CD8-positive, alpha-beta memory T cell (primary cell): ENCODE results near the gene AP5M1. TPM values are rescaled to one million over a fixed set of nuclear protein-coding genes. Genes with fewer than 3 reads are reported as not detected.
"Not testable (repeated sequence)": the region's sequence is repeated elsewhere in the genome, so short reads cannot be mapped to it uniquely, and the experiment has no call there.

Experiments used
- CTCF ChIA-PET: fragments of 350-600 bp; sonication (Branson Sonifier 250); formaldehyde crosslinking; loops from one replicate; lab custom pipeline; 2021; ENCODE audit warnings: antibody characterized with exemption; lab: Charles Lee
- POLR2A ChIA-PET: fragments of 350-600 bp; sonication (Branson Sonifier 250); formaldehyde crosslinking; loops from one replicate; lab custom pipeline; 2021; ENCODE audit warnings: antibody characterized with exemption; lab: Charles Lee
- DNase-seq, 5 donors: peaks; one replicate each; pipeline versions ENCODE4 v3.0.0 to v3.0.0-alpha.2; 2020 to 2022; ENCODE audit warnings: mixed read lengths in 1 of 5
- H3K27ac ChIP-seq: one replicate; pipeline ENCODE4 v1.7.0; 2013; ENCODE audit warnings: low read depth, mild to moderate bottlenecking, low read length, moderate library complexity
- H3K27me3 ChIP-seq: 2 replicates; pipeline ENCODE4 v1.7.0; 2013; ENCODE audit warnings: low read length, mild to moderate bottlenecking; ENCODE audit not compliant: insufficient read depth, poor library complexity, severe bottlenecking
- H3K36me3 ChIP-seq: 2 replicates; pipeline ENCODE4 v1.7.0; 2013; ENCODE audit warnings: mild to moderate bottlenecking, low read length, moderate library complexity; ENCODE audit not compliant: insufficient read depth
- H3K4me1 ChIP-seq: 2 replicates; pipeline ENCODE4 v1.7.0; 2013; ENCODE audit warnings: mild to moderate bottlenecking, low read length, moderate library complexity; ENCODE audit not compliant: insufficient read depth
- H3K4me3 ChIP-seq: 2 replicates; pipeline ENCODE4 v1.7.0; 2013; ENCODE audit warnings: mild to moderate bottlenecking, low read length
- H3K9me3 ChIP-seq: 2 replicates; pipeline ENCODE4 v1.7.0; 2013; ENCODE audit warnings: mild to moderate bottlenecking, low read length
- H3K27ac Mint-ChIP-seq, 8 donors: one replicate each; pipeline ENCODE4 v1.8.0; 2020 to 2021; ENCODE audit warnings: mixed read lengths in 8 of 8, mild to moderate bottlenecking in 6 of 8, inconsistent platforms in 3 of 8, moderate library complexity in 3 of 8
- H3K27me3 Mint-ChIP-seq, 2 donors: one replicate each; pipeline ENCODE4 v1.8.0; 2020 to 2021; ENCODE audit warnings: mixed read lengths in 2 of 2, mild to moderate bottlenecking in 1 of 2, moderate library complexity in 1 of 2
- H3K36me3 Mint-ChIP-seq, 3 donors: one replicate each; pipeline ENCODE4 v1.8.0; 2020 to 2021; ENCODE audit warnings: mixed read lengths in 3 of 3, inconsistent platforms in 1 of 3, mild to moderate bottlenecking in 1 of 3
- H3K4me1 Mint-ChIP-seq, 3 donors: one replicate each; pipeline ENCODE4 v1.8.0; 2020 to 2021; ENCODE audit warnings: mixed read lengths in 3 of 3, inconsistent platforms in 1 of 3, mild to moderate bottlenecking in 1 of 3
- H3K4me3 Mint-ChIP-seq, 7 donors: one replicate each; pipeline ENCODE4 v1.8.0; 2020 to 2021; ENCODE audit warnings: mixed read lengths in 7 of 7, mild to moderate bottlenecking in 6 of 7, moderate library complexity in 4 of 7, inconsistent platforms in 2 of 7
- H3K9me3 Mint-ChIP-seq, 5 donors: one replicate each; pipeline ENCODE4 v1.8.0; 2020 to 2022; ENCODE audit warnings: mixed read lengths in 5 of 5, mild to moderate bottlenecking in 3 of 5, moderate library complexity in 2 of 5, inconsistent platforms in 1 of 5
- polyA plus RNA-seq: library from polyadenylated mRNA; unstranded; fragments of 300-500 nt; fragmentation: Illumina TruSeq; gene quantifications from one replicate; pipeline ENCODE4 v1.2.3, GENCODE V29; 2021
- total RNA-seq, 2 experiments: library from RNA; stranded (reverse); gene quantifications; one replicate each; pipeline ENCODE4 v1.2.3, GENCODE V29; 2021

The AP5M1 gene
- 10 to 100 TPM; 40.9 to 44.2 TPM for total RNA-seq
- 42.4 TPM for polyA plus RNA-seq

DNA sequence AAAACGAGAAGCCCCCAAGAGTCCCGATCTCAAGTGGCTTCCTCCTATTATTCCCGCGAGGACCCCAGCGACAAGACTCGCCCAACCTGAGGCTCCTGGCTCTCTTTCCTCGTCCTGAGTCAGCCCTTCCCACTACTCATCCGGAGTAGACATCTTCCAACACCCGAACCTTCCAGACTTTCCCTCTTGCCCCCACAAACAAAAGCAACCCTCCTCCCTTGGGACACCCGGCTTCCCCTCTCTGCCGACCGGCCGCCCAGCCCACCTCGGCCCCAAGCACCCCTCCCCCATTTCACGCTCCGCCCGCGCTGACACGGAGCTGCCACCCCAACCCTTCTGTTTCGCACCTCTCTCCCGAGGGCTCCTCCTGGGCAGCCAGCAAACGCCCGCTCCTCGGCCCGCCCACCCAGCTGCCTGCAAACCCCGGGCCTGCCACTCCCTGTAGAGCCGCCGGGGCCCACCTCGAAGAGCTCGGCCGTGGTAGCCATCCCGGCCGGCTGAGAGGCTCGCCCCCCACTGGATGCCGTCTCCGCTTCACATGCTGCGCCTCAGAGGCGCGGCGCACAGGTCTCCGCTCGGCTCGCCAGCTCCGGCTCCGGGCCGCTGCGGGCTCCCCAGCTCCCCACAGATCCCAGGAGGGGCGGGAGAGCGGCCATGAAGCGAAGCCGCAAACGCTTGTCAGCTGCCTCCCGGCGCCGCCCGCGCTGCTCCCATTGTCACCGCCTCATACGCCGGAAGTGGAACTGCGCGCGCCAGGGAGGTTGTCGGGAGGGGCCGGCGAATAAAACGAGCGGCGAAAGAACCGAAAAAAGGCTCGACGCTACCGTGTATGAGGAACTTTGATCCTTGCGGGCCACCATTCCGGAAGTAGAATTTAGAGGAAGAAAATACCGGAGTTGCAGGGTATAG, at the start of gene AP5M1, which contains the start of gene EXOC5:
TSS of gene AP5M1 (plus strand) at position 811 of the 909 bp plus-strand sequence. CDS start 344 bp downstream, outside the sequence.
TSS of gene EXOC5 (minus strand) at position 745 of the 909 bp plus-strand sequence. CDS start at position 488, 257 bp downstream.
- peak within 1 kb of the TSS; percentile 91 for H3K4me3 ChIP-seq

DNA sequence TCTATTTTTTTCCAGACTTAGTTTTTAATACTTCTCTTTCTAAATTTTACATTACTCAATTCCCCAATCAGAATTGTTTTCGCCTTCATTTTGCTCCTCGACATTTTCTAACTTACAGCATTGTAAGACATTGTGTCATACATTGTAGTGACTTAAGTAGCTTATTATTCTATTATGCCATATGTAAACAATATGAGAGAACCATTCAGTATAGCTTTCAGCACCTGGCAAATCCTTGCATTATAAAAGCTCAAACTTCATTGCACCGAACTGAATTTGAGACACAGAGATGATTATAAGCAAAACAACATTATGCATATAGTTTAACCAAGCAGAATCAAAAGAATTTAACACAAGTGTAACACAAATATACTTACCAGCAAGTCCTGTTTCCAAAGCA, 46.8 kb upstream of the AP5M1 start:
- DNase-seq: no peak
- Mint-ChIP-seq H3K27ac (no peak overlapping the region), H3K36me3 (peaks cover 5 to 65% (median 38%) of the 10 kb centered on the region in 3 donors), H3K4me1 (peaks cover 0 to 12% (median 2%) of the 10 kb centered on the region in 3 donors), H3K27me3 (no peaks in the 10 kb centered on the region), H3K4me3 (no peak overlapping the region), H3K9me3 (no peaks in the 10 kb centered on the region)
- H3K4me1 ChIP-seq: no peaks in the 10 kb centered on the region
- CTCF ChIA-PET: no interaction called here
- peaks cover 8% of the 10 kb centered on the region for H3K36me3 ChIP-seq
- H3K9me3 ChIP-seq: no peaks in the 10 kb centered on the region
- POLR2A ChIA-PET: no interaction called here
- H3K4me3 ChIP-seq: no peak overlapping the region
- no peak overlapping the region for H3K27ac ChIP-seq
- no peaks in the 10 kb centered on the region for H3K27me3 ChIP-seq

More for the DNA sequence above, at the start of gene AP5M1, which contains the start of gene EXOC5:
- Histone ChIP-seq H3K36me3 (no peaks in the 10 kb centered on the region), H3K27ac (peak within 1 kb of the TSS; percentile 97), H3K9me3 (no peaks in the 10 kb centered on the region), H3K27me3 (no peaks in the 10 kb centered on the region), H3K4me1 (peaks cover 35% of the 10 kb centered on the region)
- Mint-ChIP-seq H3K4me1 (peaks cover 66 to 85% (median 83%) of the 10 kb centered on the region in 3 donors), H3K36me3 (peaks cover 0 to 21% (median 0%) of the 10 kb centered on the region in 3 donors), H3K9me3 (no peaks in the 10 kb centered on the region), H3K27ac (peak within 1 kb of the TSS; percentile 97 to 100 (median 99)), H3K4me3 (peak within 1 kb of the TSS; percentile 93 to 99 (median 98)), H3K27me3 (no peaks in the 10 kb centered on the region)
- peak; percentile 88 to 94 (median 93) for DNase-seq
- POLR2A ChIA-PET: interaction anchor here (1.4 to 2.4 kb wide), 4 partner anchors 20 to 1159 kb away, joined by 3 to 23 read pairs (median 8); partner anchors contain the start of genes KIAA0586, NAA30, TIMM9 and TMEM260
- CTCF ChIA-PET: interaction anchor here (1.2 to 1.6 kb wide), 5 partner anchors 14 to 1030 kb away, joined by 3 to 6 read pairs (median 3); partner anchors contain the start of genes ARID4A and NAA30

GRCh38 chr14:57227083-57227482, 41.7 kb upstream of the AP5M1 start:
- Histone ChIP-seq H3K4me3 (no peak overlapping the region), H3K9me3 (no peaks in the 10 kb centered on the region), H3K4me1 (no peaks in the 10 kb centered on the region), H3K27me3 (no peaks in the 10 kb centered on the region), H3K36me3 (peaks cover 14% of the 10 kb centered on the region), H3K27ac (no peak overlapping the region)
- CTCF ChIA-PET: no interaction called here
- H3K9me3 Mint-ChIP-seq: peaks cover 0 to 7% (median 0%) of the 10 kb centered on the region in 5 donors
- no peak overlapping the region for H3K4me3 Mint-ChIP-seq
- no peak overlapping the region for H3K27ac Mint-ChIP-seq
- H3K27me3 Mint-ChIP-seq: no peaks in the 10 kb centered on the region
- POLR2A ChIA-PET: no interaction called here
- peaks cover 0 to 12% (median 4%) of the 10 kb centered on the region in 3 donors for H3K4me1 Mint-ChIP-seq
- no peak for DNase-seq
- H3K36me3 Mint-ChIP-seq: peaks cover 12 to 67% (median 37%) of the 10 kb centered on the region in 3 donors

GRCh38 chr14:57228320-57228719, 40.5 kb upstream of the AP5M1 start:
- DNase-seq, H3K9me3 ChIP-seq, H3K4me3 ChIP-seq, H3K27me3 ChIP-seq, H3K27ac Mint-ChIP-seq, H3K27ac ChIP-seq, H3K4me3 Mint-ChIP-seq, H3K9me3 Mint-ChIP-seq, H3K27me3 Mint-ChIP-seq, H3K4me1 ChIP-seq, POLR2A ChIA-PET, CTCF ChIA-PET: not testable (repeated sequence)
- H3K36me3 ChIP-seq: peaks cover 21% of the 10 kb centered on the region
- Mint-ChIP-seq H3K4me1 (peaks cover 0 to 11% (median 4%) of the 10 kb centered on the region in 3 donors), H3K36me3 (peaks cover 12 to 73% (median 35%) of the 10 kb centered on the region in 3 donors)

GRCh38 chr14:57232006-57232405, 36.8 kb upstream of the AP5M1 start:
- CTCF ChIA-PET: interaction anchor here (0.8 kb wide), 1 partner anchor 37 kb away, joined by 3 read pairs; the partner anchor contains the start of genes AP5M1 and EXOC5
- H3K27me3 Mint-ChIP-seq: no peaks in the 10 kb centered on the region
- no peaks in the 10 kb centered on the region for H3K9me3 ChIP-seq
- H3K36me3 ChIP-seq: peaks cover 17% of the 10 kb centered on the region
- DNase-seq: no peak
- peaks cover 0 to 2% (median 0%) of the 10 kb centered on the region in 3 donors for H3K4me1 Mint-ChIP-seq
- POLR2A ChIA-PET: interaction anchor here (0.7 kb wide), 1 partner anchor 1594 kb away, joined by 3 read pairs; no protein-coding TSS in a partner anchor
- no peak overlapping the region for H3K4me3 ChIP-seq
- no peak overlapping the region for H3K27ac Mint-ChIP-seq
- peaks cover 0 to 7% (median 0%) of the 10 kb centered on the region in 5 donors for H3K9me3 Mint-ChIP-seq
- H3K4me3 Mint-ChIP-seq: no peak overlapping the region
- H3K4me1 ChIP-seq: no peaks in the 10 kb centered on the region
- peaks cover 12 to 63% (median 25%) of the 10 kb centered on the region in 3 donors for H3K36me3 Mint-ChIP-seq
- H3K27me3 ChIP-seq: no peaks in the 10 kb centered on the region
- H3K27ac ChIP-seq: no peak overlapping the region

GRCh38 chr14:57240115-57240514, 28.7 kb upstream of the AP5M1 start:
- H3K27me3 ChIP-seq, CTCF ChIA-PET, H3K9me3 Mint-ChIP-seq, H3K27me3 Mint-ChIP-seq, H3K4me1 ChIP-seq, H3K36me3 ChIP-seq, H3K9me3 ChIP-seq, DNase-seq, H3K4me1 Mint-ChIP-seq, H3K27ac ChIP-seq, POLR2A ChIA-PET, H3K4me3 ChIP-seq, H3K4me3 Mint-ChIP-seq: not testable (repeated sequence)
- H3K27ac Mint-ChIP-seq: peak overlapping the region in 1 of 8 donors; percentile 84
- peaks cover 4 to 56% (median 15%) of the 10 kb centered on the region in 3 donors for H3K36me3 Mint-ChIP-seq

GRCh38 chr14:57243320-57243719, 25.5 kb upstream of the AP5M1 start:
- H3K27me3 Mint-ChIP-seq: no peaks in the 10 kb centered on the region
- ChIA-PET CTCF (no interaction called here), POLR2A (no interaction called here)
- Histone ChIP-seq H3K27ac (no peak overlapping the region), H3K4me3 (no peak overlapping the region), H3K9me3 (no peaks in the 10 kb centered on the region), H3K36me3 (peaks cover 4% of the 10 kb centered on the region), H3K4me1 (no peaks in the 10 kb centered on the region), H3K27me3 (no peaks in the 10 kb centered on the region)
- H3K9me3 Mint-ChIP-seq: no peaks in the 10 kb centered on the region
- peaks cover 0 to 3% (median 0%) of the 10 kb centered on the region in 3 donors for H3K4me1 Mint-ChIP-seq
- H3K4me3 Mint-ChIP-seq: no peak overlapping the region
- no peak overlapping the region for H3K27ac Mint-ChIP-seq
- H3K36me3 Mint-ChIP-seq: peaks cover 4 to 62% (median 20%) of the 10 kb centered on the region in 3 donors
- DNase-seq: no peak
